Forelimb muscle (tissue), 1 donor: ENCODE data around the gene TLN1. TPM values are rescaled to one million over a fixed set of nuclear protein-coding genes. Genes with fewer than 3 reads are reported as not detected.

Experiments
- polyA plus RNA-seq: library from polyadenylated mRNA; unstranded; fragments of 120-200 nt; gene quantifications from one replicate; pipeline ENCODE4 v1.2.1, GENCODE V29; 2013; ENCODE audit not compliant: insufficient read length

TLN1 gene
- polyA plus RNA-seq, 1 donor: 87.7 TPM

Other genes with a start within 250 kb of the TLN1 start
- gene RUSC2, start 242.1 kb downstream of the TLN1 start, polyA plus RNA-seq: 71.7 TPM
- 42.2 TPM for gene TESK1, start 126.9 kb downstream of the TLN1 start, polyA plus RNA-seq
- 2.6 TPM for gene CD72, start 113.8 kb downstream of the TLN1 start, polyA plus RNA-seq
- gene SIT1, start 81.3 kb downstream of the TLN1 start, polyA plus RNA-seq: not detected
- not detected for gene RMRP, start 74.2 kb downstream of the TLN1 start, polyA plus RNA-seq
- gene CCDC107, start 73.9 kb downstream of the TLN1 start, polyA plus RNA-seq: 22.1 TPM
- 5.6 TPM for gene ARHGEF39, start 67.0 kb downstream of the TLN1 start, polyA plus RNA-seq
- 0.87 TPM for gene CA9, start 58.3 kb downstream of the TLN1 start, polyA plus RNA-seq
- 8,819 TPM for gene TPM2, start 42.3 kb downstream of the TLN1 start, polyA plus RNA-seq
- gene CREB3, start 471 bp upstream of the TLN1 start, polyA plus RNA-seq: 23.5 TPM
- 70.2 TPM for gene GBA2, start 17.0 kb upstream of the TLN1 start, polyA plus RNA-seq
- gene RGP1, start 17.1 kb upstream of the TLN1 start, polyA plus RNA-seq: 17.9 TPM
- gene MSMP, start 22.1 kb upstream of the TLN1 start, polyA plus RNA-seq: 0.77 TPM
- 22.4 TPM for gene NPR2, start 59.4 kb upstream of the TLN1 start, polyA plus RNA-seq
- 2.3 TPM for gene SPAG8, start 80.1 kb upstream of the TLN1 start, polyA plus RNA-seq
- gene HINT2, start 82.8 kb upstream of the TLN1 start, polyA plus RNA-seq: 30.7 TPM
- 0.18 TPM for gene FAM221B, start 96.5 kb upstream of the TLN1 start, polyA plus RNA-seq
- gene TMEM8B, start 97.0 kb upstream of the TLN1 start, polyA plus RNA-seq: 20.3 TPM
- gene OR13J1, start 138.2 kb upstream of the TLN1 start, polyA plus RNA-seq: 0.10 TPM
- 2.1 TPM for gene HRCT1, start 174.0 kb upstream of the TLN1 start, polyA plus RNA-seq
- gene SPAAR, start 177.3 kb upstream of the TLN1 start, polyA plus RNA-seq: 2.2 TPM
- gene OR2S2, start 226.0 kb upstream of the TLN1 start, polyA plus RNA-seq: 0.23 TPM